ENCODE data around the gene ATMIN. TPM values are rescaled to one million over a fixed set of nuclear protein-coding genes. Genes with fewer than 3 reads are reported as not detected.

Gene ATMIN
- total and polyA plus RNA-seq, 2 donors from 2014 or later, result 18.0 to 31.3 TPM

DNA sequence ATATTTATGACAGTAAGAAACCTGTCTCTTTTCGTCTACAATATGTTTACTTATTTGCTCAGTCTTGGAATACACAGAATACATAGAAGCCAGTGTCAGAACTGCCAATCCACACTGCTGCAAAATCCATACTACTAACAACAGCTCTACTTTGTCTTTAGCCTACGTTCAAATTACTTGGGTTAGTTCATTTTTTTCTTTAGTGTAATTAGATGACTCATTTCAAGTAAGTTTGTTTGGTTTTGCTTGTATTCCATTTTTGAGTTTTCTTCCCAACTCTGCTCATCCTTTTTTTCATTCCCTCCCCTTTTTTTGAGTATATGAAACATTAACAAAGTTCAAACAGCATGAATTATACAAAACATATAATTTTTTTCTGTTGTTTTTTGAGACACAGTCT is 45.8 kb upstream of the ATMIN start:
- DNase-seq (no peak), FAIRE-seq (no peak)
- Histone ChIP-seq H3K36me3 (ENCODE audit: control insufficient read depth in 2 of 3, insufficient read depth in 3 of 3, low read length in 3 of 3) (peaks cover 0 to 2% (median 0%) of the 10 kb centered on the region in 3 donors), H3K27ac (ENCODE audit: low read depth in 2 of 2, low read length in 2 of 2) (no peak overlapping the region), H3K4me1 (ENCODE audit: control insufficient read depth in 2 of 3, insufficient read depth in 2 of 3, low read depth in 1 of 3, low read length in 3 of 3) (no peaks in the 10 kb centered on the region), H3K9ac (ENCODE audit: low read length in 3 of 3) (no peak overlapping the region), H3K4me3 (ENCODE audit: low read length in 3 of 3) (no peak overlapping the region), H3K9me3 (ENCODE audit: control insufficient read depth in 2 of 3, insufficient read depth in 1 of 3, low read length in 3 of 3) (no peaks in the 10 kb centered on the region), H3K27me3 (ENCODE audit: control insufficient read depth, insufficient read depth, low read length) (no peaks in the 10 kb centered on the region)
- TF ChIP-seq, protein P1, sequence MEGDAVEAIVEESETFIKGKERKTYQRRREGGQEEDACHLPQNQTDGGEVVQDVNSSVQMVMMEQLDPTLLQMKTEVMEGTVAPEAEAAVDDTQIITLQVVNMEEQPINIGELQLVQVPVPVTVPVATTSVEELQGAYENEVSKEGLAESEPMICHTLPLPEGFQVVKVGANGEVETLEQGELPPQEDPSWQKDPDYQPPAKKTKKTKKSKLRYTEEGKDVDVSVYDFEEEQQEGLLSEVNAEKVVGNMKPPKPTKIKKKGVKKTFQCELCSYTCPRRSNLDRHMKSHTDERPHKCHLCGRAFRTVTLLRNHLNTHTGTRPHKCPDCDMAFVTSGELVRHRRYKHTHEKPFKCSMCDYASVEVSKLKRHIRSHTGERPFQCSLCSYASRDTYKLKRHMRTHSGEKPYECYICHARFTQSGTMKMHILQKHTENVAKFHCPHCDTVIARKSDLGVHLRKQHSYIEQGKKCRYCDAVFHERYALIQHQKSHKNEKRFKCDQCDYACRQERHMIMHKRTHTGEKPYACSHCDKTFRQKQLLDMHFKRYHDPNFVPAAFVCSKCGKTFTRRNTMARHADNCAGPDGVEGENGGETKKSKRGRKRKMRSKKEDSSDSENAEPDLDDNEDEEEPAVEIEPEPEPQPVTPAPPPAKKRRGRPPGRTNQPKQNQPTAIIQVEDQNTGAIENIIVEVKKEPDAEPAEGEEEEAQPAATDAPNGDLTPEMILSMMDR (IDR thresholded peaks at IDR 0.05; ENCODE audit: borderline replicate concordance, extremely low read depth, insufficient read depth), result no peak
- intact Hi-C loops (cut with DNase I), result no loop called here

DNA sequence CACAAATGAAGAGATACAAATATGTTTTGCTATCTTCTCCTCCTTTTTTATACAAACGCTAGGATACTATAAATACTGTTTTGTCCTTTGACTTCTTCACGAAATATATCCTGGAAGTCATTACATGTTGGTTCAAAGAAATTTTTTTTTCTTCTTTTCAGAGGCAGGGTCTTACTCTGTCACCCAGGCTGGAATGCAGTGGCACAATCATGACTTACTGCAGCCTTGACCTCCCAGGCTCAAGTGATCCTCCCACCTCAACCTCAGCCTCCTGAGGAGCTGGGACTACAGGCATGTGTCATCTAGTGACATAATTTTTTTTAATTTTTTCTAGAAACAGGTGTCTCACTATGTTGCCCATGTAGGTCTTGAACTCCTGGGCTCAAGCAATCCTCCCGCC is 45.1 kb upstream of the ATMIN start:
- TF ChIP-seq, protein P1 (IDR thresholded peaks at IDR 0.05; ENCODE audit: borderline replicate concordance, extremely low read depth, insufficient read depth), result no peak
- intact Hi-C loops (cut with DNase I), result no loop called here

GRCh38 chr16:80990978-80991377 is 44.7 kb upstream of the ATMIN start:
- intact Hi-C loops (cut with DNase I), result no loop called here
- Histone ChIP-seq H3K9me3 (ENCODE audit: control insufficient read depth in 2 of 3, insufficient read depth in 1 of 3, low read length in 3 of 3) (no peaks in the 10 kb centered on the region), H3K27me3 (ENCODE audit: control insufficient read depth, insufficient read depth, low read length) (no peaks in the 10 kb centered on the region), H3K4me1 (ENCODE audit: control insufficient read depth in 2 of 3, insufficient read depth in 2 of 3, low read depth in 1 of 3, low read length in 3 of 3) (no peaks in the 10 kb centered on the region), H3K9ac (ENCODE audit: low read length in 3 of 3) (no peak overlapping the region), H3K27ac (ENCODE audit: low read depth in 2 of 2, low read length in 2 of 2) (no peak overlapping the region), H3K4me3 (ENCODE audit: low read length in 3 of 3) (no peak overlapping the region), H3K36me3 (ENCODE audit: control insufficient read depth in 2 of 3, insufficient read depth in 3 of 3, low read length in 3 of 3) (peaks cover 0 to 2% (median 0%) of the 10 kb centered on the region in 3 donors)
- DNase-seq, result no peak
- no peak for FAIRE-seq
- TF ChIP-seq, protein P1 (IDR thresholded peaks at IDR 0.05; ENCODE audit: borderline replicate concordance, extremely low read depth, insufficient read depth), result no peak

More for the DNA sequence above, 45.1 kb upstream of the ATMIN start:
- H3K27me3 ChIP-seq (ENCODE audit: control insufficient read depth, insufficient read depth, low read length), result no peaks in the 10 kb centered on the region
- DNase-seq (no peak), FAIRE-seq (no peak)
- H3K4me1 ChIP-seq (ENCODE audit: control insufficient read depth in 2 of 3, insufficient read depth in 2 of 3, low read depth in 1 of 3, low read length in 3 of 3), result no peaks in the 10 kb centered on the region
- no peak overlapping the region for H3K27ac ChIP-seq (ENCODE audit: low read depth in 2 of 2, low read length in 2 of 2)
- peaks cover 0 to 2% (median 0%) of the 10 kb centered on the region in 3 donors for H3K36me3 ChIP-seq (ENCODE audit: control insufficient read depth in 2 of 3, insufficient read depth in 3 of 3, low read length in 3 of 3)
- no peak overlapping the region for H3K4me3 ChIP-seq (ENCODE audit: low read length in 3 of 3)
- H3K9me3 ChIP-seq (ENCODE audit: control insufficient read depth in 2 of 3, insufficient read depth in 1 of 3, low read length in 3 of 3), result no peaks in the 10 kb centered on the region
- no peak overlapping the region for H3K9ac ChIP-seq (ENCODE audit: low read length in 3 of 3)
